ENCODE results near the gene MSL3. TPM values are rescaled to one million over a fixed set of nuclear protein-coding genes. Genes with fewer than 3 reads are reported as not detected.
A peak's percentile ranks its signal among the peaks of the same experiment; 100 is the strongest.

MSL3 gene
- total RNA-seq, 3 donors from 2014 or later (not counting 1 experiment from before 2014, with no cell fraction given): 63.0 to 64.9 (median 63.3) TPM

DNA sequence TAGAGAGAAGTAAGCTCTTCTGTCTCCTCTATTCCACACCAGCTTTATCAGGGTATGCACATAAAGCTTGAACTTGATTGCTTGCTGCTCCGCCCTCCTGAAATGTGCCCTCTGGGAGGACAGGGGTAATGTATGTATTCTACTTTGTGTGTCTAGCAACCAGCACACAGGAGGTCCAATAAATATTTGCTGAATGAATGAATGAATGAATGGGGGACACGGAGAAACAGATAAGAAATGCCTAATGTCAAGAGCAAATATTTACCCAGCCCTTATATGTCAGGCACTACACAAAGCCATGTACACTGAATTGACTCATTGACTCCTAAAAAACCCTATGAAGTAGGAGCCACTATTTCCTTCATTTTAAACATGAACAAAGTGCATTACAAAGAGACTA is 2.3 kb upstream of the MSL3 start:
- no peak for DNase-seq
- intact Hi-C loops (cut with micrococcal nuclease): no loop called here
- Histone ChIP-seq H3K36me3 (ENCODE audit: control insufficient read depth, insufficient read depth, low read length) (no peaks in the 10 kb centered on the region), H3K27ac (ENCODE audit: low read length) (no peak overlapping the region), H3K4me3 (ENCODE audit: low read length) (no peak overlapping the region), H3K4me1 (ENCODE audit: control insufficient read depth, insufficient read depth, low read length) (peaks cover 12% of the 10 kb centered on the region), H3K27me3 (ENCODE audit: control insufficient read depth, insufficient read depth, low read length) (no peaks in the 10 kb centered on the region), H3K9me3 (ENCODE audit: control insufficient read depth, insufficient read depth, low read length) (no peaks in the 10 kb centered on the region)
- Mint-ChIP-seq H3K9me3 (no peaks in the 10 kb centered on the region), H3K27me3 (ENCODE audit: low read depth in 2 of 2) (peaks cover 7 to 8% of the 10 kb centered on the region in 2 donors), H3K27ac (no peak overlapping the region), H3K4me1 (peaks cover 15% of the 10 kb centered on the region in 2 donors), H3K4me3 (peak overlapping the region; percentile 4), H3K36me3 (no peaks in the 10 kb centered on the region)
- TF ChIP-seq, protein P1, sequence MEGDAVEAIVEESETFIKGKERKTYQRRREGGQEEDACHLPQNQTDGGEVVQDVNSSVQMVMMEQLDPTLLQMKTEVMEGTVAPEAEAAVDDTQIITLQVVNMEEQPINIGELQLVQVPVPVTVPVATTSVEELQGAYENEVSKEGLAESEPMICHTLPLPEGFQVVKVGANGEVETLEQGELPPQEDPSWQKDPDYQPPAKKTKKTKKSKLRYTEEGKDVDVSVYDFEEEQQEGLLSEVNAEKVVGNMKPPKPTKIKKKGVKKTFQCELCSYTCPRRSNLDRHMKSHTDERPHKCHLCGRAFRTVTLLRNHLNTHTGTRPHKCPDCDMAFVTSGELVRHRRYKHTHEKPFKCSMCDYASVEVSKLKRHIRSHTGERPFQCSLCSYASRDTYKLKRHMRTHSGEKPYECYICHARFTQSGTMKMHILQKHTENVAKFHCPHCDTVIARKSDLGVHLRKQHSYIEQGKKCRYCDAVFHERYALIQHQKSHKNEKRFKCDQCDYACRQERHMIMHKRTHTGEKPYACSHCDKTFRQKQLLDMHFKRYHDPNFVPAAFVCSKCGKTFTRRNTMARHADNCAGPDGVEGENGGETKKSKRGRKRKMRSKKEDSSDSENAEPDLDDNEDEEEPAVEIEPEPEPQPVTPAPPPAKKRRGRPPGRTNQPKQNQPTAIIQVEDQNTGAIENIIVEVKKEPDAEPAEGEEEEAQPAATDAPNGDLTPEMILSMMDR (IDR thresholded peaks at IDR 0.05): no peak
- WGBS (ENCODE audit: insufficient coverage): 88% methylated on average over 1 of the region's 2 CpGs
- no peak for ATAC-seq

DNA sequence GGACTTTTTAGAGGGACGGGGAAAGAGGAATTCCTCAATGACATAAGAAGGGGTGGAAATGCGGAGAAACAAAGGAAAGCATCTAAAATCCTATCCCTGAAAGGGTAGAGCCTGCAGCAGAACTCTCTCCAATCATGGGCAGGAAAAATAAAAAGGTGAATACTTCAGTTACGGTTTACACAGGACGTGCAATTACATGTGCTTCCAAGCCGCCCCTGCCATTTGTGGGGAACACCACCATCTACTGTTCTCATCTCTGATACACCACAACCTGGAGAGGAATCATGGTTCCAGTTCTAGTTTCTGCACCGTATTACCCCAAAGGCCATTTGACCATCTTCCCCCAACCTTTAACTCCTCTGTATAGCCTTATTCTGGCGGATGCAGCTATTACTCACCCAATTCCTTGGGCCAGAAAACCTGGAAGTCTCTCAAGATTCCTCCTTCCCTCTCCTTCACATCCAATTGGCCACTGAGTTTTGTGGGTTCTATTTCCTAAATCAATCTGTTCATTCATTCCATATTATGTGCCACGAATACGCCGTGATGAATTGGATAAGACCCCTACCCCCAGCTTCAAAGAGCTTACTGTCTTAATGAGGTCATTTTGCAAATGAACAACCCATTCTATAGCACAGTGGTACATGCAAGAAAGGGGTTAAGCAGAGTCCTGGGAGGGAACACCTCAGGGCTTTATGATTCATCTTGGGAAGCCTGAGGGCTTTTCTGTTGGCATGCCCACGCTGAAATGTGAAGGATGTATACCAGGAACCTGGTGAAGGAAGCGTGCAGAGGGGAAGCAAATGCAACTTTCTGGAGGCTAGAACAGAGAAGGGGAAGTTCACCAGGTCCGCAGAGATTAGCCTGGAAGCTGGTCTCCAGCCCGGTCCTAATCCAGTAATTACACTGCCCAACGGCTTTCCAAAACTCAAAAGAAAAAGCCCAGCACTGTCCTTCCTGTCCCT is 1.4 kb upstream of the MSL3 start:
- H3K36me3 ChIP-seq (ENCODE audit: control insufficient read depth, insufficient read depth, low read length): no peaks in the 10 kb centered on the region
- no peaks in the 10 kb centered on the region for H3K27me3 ChIP-seq (ENCODE audit: control insufficient read depth, insufficient read depth, low read length)
- ATAC-seq (no peak), DNase-seq (peak in 1 of 2 donors; percentile 15)
- Mint-ChIP-seq H3K36me3 (no peaks in the 10 kb centered on the region), H3K4me3 (peak overlapping the region; percentile 81), H3K4me1 (peaks cover 15 to 22% of the 10 kb centered on the region in 2 donors), H3K9me3 (no peaks in the 10 kb centered on the region), H3K27ac (peak overlapping the region in 1 of 2 donors; percentile 52), H3K27me3 (ENCODE audit: low read depth in 2 of 2) (peaks cover 5 to 7% of the 10 kb centered on the region in 2 donors)
- no peaks in the 10 kb centered on the region for H3K9me3 ChIP-seq (ENCODE audit: control insufficient read depth, insufficient read depth, low read length)
- no peak overlapping the region for H3K4me3 ChIP-seq (ENCODE audit: low read length)
- peak overlapping the region; percentile 29 for H3K27ac ChIP-seq (ENCODE audit: low read length)
- TF ChIP-seq, protein P1 (IDR thresholded peaks at IDR 0.05): no peak
- intact Hi-C loops (cut with micrococcal nuclease): no loop called here
- WGBS (ENCODE audit: insufficient coverage): 62% methylated on average over 14 of the region's 15 CpGs
- peaks cover 14% of the 10 kb centered on the region for H3K4me1 ChIP-seq (ENCODE audit: control insufficient read depth, insufficient read depth, low read length)

DNA sequence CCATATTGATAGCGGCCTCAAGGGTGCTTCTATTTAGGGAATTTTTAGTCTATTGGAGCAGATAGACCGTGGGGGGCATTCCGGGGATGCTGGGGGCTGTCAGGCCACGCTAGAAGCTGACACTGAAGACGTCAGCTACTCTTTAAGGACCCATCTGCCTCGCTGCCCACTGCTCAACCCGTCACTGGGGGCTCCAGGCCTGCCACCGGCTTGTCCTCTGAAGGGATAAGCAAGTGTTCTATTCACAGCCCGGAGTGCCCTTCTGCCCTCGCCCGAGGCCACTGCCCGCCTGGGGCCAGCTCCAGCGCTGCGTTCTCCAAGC is 679 bp upstream of the MSL3 start:
- no peak for DNase-seq
- peak overlapping the region in 1 of 2 donors; percentile 52 for H3K27ac Mint-ChIP-seq
- peaks cover 14% of the 10 kb centered on the region for H3K4me1 ChIP-seq (ENCODE audit: control insufficient read depth, insufficient read depth, low read length)
- H3K9me3 ChIP-seq (ENCODE audit: control insufficient read depth, insufficient read depth, low read length): no peaks in the 10 kb centered on the region
- TF ChIP-seq, protein P1 (IDR thresholded peaks at IDR 0.05): no peak
- no peaks in the 10 kb centered on the region for H3K9me3 Mint-ChIP-seq
- peak overlapping the region; percentile 29 for H3K27ac ChIP-seq (ENCODE audit: low read length)
- peaks cover 3% of the 10 kb centered on the region for H3K36me3 ChIP-seq (ENCODE audit: control insufficient read depth, insufficient read depth, low read length)
- H3K27me3 ChIP-seq (ENCODE audit: control insufficient read depth, insufficient read depth, low read length): no peaks in the 10 kb centered on the region
- peaks cover 5 to 7% of the 10 kb centered on the region in 2 donors for H3K27me3 Mint-ChIP-seq (ENCODE audit: low read depth in 2 of 2)
- peak overlapping the region; percentile 35 for H3K4me3 Mint-ChIP-seq
- peaks cover 15 to 22% of the 10 kb centered on the region in 2 donors for H3K4me1 Mint-ChIP-seq
- intact Hi-C loops (cut with micrococcal nuclease): no loop called here
- 2% methylated on average over 14 of the region's 14 CpGs for WGBS (ENCODE audit: insufficient coverage)
- no peaks in the 10 kb centered on the region for H3K36me3 Mint-ChIP-seq
- peak overlapping the region; percentile 35 for H3K4me3 ChIP-seq (ENCODE audit: low read length)
- no peak for ATAC-seq
